SKM-1 treated with dmso at 0.1 percent for 144 hours (cell line): ENCODE results near the gene GABRB1.
"Not testable (repeated sequence)": the region's sequence is repeated elsewhere in the genome, so short reads cannot be mapped to it uniquely, and the experiment has no call there.

ENCODE experiments used
- DNase-seq: peaks from one replicate; lab custom pipeline; 2025; ENCODE audit not compliant: unreplicated experiment; lab: John Stamatoyannopoulos, UW

Gene GABRB1

DNA sequence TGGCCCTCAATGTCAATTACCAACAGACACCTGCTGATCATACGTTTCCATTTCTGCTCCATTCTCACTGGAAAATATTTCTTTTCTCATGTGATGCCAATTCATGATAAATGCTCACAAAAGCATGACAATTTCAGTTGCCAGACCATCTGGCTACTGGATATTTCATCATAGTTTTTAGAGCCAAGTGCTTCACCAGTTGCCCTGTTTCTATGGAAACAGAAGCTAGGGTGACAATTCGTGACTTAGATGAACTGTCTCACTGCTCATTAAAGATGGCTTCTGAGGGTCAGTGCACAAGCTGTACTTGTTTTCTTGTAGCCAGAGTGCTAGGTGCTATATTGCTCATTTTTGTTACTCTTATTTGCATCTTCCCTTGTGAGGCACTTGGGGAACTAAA, 247.3 kb downstream of the GABRB1 start:
- no peak for DNase-seq

DNA sequence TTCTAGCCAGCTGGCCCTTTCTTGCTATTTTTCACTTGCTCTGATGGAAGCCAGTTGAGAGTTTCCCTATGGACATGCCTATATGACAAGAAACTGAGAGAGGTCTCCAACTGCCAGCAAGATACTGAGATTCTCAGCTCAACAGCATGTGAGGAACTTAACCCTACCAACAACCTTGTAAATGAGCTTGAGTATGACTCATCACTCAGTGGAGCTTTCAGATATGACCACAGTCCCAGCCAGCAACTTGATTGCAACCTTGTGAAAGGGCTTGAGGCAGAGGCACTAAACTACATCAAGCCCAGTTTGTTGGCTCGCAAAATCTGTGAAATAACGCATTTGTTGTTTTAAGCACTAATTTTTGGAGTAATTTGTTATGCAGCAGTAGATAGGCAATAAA, 256.4 kb downstream of the GABRB1 start:
- no peak for DNase-seq

GRCh38 chr4:47289805-47290204, 258.4 kb downstream of the GABRB1 start:
- DNase-seq: no peak

DNA sequence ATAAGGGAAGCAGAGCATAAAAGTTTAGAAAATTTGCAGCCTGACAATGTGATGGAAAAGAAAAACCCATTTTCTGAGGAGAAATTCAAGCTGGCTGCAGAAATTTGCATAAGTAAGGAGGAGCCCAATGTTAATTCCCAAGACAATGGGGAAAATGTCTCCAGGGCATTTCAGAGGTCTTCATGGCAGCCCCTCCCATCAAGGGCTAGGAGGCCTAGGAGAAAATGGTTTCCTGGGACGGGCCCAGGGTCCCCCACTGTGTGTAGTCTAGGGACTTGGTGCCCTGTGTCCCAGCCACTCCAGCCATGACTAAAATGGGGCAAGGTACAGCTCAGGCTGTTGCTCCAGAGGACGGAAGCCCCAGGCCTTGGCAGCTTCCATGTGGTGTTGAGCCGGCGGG, 259.5 kb downstream of the GABRB1 start:
- not testable (repeated sequence) for DNase-seq

GRCh38 chr4:47309165-47309564, 277.8 kb downstream of the GABRB1 start:
- DNase-seq: no peak

DNA sequence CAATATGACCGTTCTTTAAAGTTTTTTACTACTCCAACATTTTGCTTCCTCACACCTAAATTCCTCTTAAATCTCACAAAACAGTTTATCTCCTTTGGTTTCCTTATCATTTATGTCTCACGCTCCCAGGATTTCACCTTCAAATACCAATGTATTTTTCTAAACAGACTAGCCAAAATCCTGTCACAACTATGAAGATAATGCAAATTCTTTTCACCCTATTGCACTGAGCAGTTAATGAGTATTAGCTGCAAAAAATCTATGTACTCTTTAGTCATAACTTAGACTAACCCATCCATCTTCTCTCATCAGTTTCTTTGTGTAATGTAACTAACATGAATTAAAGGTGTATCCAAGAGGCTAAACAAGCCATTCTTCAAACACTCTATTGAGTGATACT, 280.8 kb downstream of the GABRB1 start:
- no peak for DNase-seq

GRCh38 chr4:47313384-47313783, 282.0 kb downstream of the GABRB1 start:
- DNase-seq: no peak

DNA sequence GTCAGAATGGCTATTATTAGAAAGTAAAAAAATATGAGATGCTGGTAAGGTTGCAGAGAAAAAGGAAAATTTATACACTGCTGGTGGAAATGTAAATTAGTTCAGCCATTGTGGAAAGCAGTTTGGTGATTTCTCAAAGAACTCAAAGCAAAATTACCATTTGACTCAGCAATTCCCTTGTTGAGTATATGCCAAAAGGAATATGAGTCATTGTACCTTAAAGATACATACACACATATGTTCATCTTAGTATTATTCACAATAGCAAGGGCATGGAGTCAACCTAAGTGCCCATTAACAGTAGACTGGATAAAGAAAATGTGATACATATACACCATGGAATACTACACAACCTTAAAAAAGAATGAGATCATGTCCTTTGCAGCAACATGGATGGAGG, 284.0 kb downstream of the GABRB1 start:
- no peak for DNase-seq

GRCh38 chr4:47326025-47326424, 294.7 kb downstream of the GABRB1 start:
- DNase-seq: no peak

DNA sequence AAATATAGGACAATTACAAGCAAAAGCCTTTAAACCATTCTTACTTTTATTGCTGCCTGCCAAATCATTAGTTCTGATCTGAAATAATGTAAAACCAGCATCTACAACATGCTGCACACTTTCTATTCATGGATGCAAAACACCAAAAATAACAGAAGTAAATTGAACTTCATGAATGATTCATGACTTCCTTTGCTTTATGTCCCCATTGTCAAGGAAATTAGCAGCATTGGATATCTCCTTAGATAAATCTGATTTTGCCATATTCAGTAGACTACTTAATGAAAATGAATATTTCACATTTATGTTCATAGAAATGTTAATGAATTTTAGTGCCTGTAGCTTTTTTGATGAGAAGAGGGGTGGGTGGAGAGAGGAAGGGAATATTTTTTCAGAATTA, 299.5 kb downstream of the GABRB1 start:
- DNase-seq: no peak

DNA sequence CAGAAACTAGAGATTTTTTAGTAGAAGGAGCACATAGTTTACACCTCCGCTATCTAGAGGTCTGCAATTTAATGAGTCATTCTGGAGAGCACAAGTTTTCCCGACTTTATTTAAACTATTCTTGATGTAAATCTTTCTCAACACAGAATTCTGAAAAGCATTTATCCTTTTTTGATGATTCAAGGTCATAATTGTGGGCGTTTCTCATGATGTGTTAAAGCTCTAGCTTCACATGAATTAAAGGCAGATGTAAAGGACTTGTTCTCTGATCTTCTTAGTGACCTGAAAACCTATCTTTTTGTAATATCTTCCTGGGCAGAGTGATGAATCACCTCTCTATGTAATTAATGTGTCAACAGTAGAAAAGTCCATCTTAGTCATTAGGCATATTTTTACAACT, 303.3 kb downstream of the GABRB1 start:
- DNase-seq: no peak

- no peak for DNase-seq
Observed at GRCh38 chr4:47337893-47338292, 306.5 kb downstream of the GABRB1 start.

GRCh38 chr4:47340914-47341313, 309.5 kb downstream of the GABRB1 start:
- no peak for DNase-seq

GRCh38 chr4:47342796-47343195, 311.4 kb downstream of the GABRB1 start:
- no peak for DNase-seq

- DNase-seq: no peak
Observed at GRCh38 chr4:47349326-47349725, 318.0 kb downstream of the GABRB1 start.

DNA sequence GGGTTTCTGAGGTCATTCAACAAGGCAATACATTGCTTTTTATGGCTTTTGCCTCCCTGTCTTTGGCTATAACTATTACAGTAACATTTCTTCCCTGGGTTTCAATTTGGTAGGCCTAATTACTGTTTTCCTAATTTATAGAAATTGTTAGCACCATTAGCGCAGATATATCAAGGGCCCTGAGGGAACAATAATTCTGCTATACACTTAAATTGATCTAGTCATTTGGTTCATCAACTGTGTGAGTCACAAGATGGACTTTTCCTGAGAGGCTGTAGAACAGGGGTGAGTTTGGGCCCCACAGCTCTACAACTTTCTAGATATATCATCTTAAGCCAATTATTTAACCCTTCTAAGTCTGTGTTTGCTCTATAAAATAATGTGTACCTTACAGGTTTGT, 324.2 kb downstream of the GABRB1 start:
- no peak for DNase-seq

- no peak for DNase-seq
Observed at GRCh38 chr4:47359891-47360290, 328.5 kb downstream of the GABRB1 start.

GRCh38 chr4:47367761-47368160, 336.4 kb downstream of the GABRB1 start:
- DNase-seq: no peak

DNA sequence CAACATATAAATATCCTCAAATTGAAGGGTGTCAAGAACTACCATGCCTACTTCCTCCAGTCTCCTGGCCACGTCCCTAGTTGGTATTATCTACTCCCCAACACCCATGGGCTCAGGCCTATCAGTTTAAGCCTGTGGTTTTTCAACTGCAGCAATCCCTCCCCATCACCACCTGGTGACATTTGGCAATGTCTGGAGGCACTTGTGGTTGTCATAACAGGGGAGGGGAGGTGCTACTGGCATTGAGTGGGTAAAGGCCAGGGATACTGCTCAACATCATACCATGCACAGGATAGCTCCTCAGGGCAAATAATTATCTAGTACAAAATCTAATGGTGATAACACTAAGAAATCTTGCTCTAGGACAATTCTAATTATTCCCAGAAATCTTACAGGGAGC, 336.8 kb downstream of the GABRB1 start:
- DNase-seq: peak; percentile 13

GRCh38 chr4:47372561-47372960, 341.2 kb downstream of the GABRB1 start:
- no peak for DNase-seq

DNA sequence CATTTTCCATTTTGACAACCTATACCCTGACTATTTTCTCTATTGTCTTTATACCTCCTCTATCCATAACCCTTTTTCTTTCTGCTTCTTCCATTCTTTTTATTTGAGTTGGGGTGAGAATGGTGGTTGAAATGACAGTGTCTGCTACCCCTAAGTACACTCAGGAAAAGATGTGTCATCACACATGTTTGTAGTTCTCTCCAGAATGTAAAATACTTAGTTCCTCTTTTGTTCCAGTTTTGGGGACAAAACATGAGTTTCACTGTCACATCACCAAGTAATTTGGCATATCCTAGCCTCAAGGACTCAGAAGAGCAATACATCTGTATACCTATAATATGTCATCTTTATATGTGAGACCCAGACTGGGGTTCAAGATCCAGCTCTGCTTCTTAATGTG, 341.8 kb downstream of the GABRB1 start:
- DNase-seq: peak; percentile 56

DNA sequence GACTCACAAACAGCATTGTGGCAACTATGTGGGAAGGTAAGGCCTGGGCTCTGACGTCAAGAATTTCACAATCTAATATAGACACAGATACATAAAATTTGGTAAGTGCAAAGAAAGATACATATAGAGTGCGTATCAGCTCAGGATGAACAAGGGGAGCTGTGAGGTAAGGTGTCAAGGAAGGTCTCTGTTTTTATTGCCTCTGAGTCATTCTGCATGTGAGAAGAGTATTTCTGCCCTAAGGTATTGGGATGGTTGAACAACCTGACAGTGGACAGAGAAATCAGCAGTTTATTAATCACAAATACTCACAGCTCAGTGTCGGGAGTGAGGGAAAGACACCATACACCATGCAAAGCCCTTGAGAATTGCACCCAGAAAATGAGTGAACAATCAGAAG, 342.3 kb downstream of the GABRB1 start:
- no peak for DNase-seq

DNA sequence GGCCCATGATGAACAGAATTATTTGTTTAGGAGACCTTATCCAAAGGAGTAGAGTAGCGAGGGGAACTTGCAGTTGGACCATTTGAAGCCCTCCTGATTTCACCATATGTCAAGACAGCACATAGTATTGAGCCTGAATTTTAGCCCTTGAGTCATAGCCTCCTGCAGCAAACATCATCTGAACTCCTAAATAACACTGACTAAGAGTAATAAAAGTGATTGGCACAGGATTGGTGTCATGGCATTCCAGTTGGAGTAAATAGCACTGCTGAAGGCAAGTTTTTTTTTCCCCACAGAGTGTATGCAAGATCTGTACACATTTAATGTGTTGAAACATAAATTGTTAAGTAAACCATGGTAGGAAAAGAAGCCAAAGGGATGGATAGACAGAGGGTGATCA, 343.1 kb downstream of the GABRB1 start:
- no peak for DNase-seq

DNA sequence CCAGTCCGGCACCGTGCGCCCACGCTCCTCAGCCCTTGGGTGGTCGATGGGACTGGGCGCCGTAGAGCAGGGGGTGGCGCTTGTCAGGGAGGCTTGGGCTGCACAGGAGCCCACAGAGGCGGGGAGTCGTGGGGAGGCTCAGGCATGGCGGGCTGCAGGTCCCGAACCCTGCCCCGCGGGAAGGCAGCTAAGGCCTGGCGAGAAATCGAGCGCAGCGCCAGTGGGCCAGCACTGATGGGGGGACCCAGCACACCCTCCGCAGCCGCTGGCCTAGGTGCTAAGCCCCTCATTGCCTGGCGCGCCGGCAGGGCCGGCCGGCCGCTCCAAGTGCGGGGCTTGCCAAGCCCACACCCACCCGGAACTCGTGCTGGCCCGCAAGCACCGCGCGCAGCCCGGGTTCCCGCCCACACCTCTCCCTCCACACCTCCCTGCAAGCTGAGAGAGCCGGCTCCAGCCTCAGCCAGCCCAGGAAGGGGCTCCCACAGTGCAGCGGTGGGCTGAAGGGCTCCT, 346.7 kb downstream of the GABRB1 start:
- DNase-seq: not testable (repeated sequence)
